Retinal pigment epithelial cell (primary cell): ENCODE results near the gene TRIM3.

Experiments
- DNase-seq: peaks from one replicate; pipeline ENCODE4 v3.0.0-alpha.2; 2010; ENCODE audit warnings: low read depth
- H3K4me3 ChIP-seq: 2 replicates; pipeline ENCODE4 v1.5.1; 2011; ENCODE audit warnings: mild to moderate bottlenecking, low read length, control low read depth, moderate library complexity
- CTCF ChIP-seq: conservative IDR thresholded peaks from 2 replicates; pipeline ENCODE4 v1.5.1; 2011; ENCODE audit warnings: low read depth, low read length, control low read depth, inconsistent platforms

TRIM3 gene

GRCh38 chr11:6480299-6480914 is 6.7 kb upstream of the TRIM3 start:
- peak overlapping the region; percentile 97 for H3K4me3 ChIP-seq
- TF ChIP-seq CTCF, result no peak

GRCh38 chr11:6476571-6476970 is 2.8 kb upstream of the TRIM3 start:
- H3K4me3 ChIP-seq, result no peak overlapping the region
- no peak for TF ChIP-seq CTCF
- no peak for DNase-seq

More at GRCh38 chr11:6480299-6480914, 6.7 kb upstream of the TRIM3 start:
- no peak for DNase-seq

- no peak overlapping the region for H3K4me3 ChIP-seq
- DNase-seq, result no peak
Measured at GRCh38 chr11:6475936-6476335, 2.2 kb upstream of the TRIM3 start.

GRCh38 chr11:6474806-6475500 is 1.2 kb upstream of the TRIM3 start:
- no peak for DNase-seq
- TF ChIP-seq CTCF, result no peak
- no peak overlapping the region for H3K4me3 ChIP-seq

More at GRCh38 chr11:6475936-6476335, 2.2 kb upstream of the TRIM3 start:
- no peak for TF ChIP-seq CTCF

GRCh38 chr11:6474413-6474792 is 662 bp upstream of the TRIM3 start:
- DNase-seq, result no peak
- TF ChIP-seq CTCF, result no peak
- peak overlapping the region; percentile 67 for H3K4me3 ChIP-seq

- no peak for TF ChIP-seq CTCF
- DNase-seq, result no peak
- peak overlapping the region; percentile 81 for H3K4me3 ChIP-seq
Measured at GRCh38 chr11:6472934-6473333, 807 bp downstream of the TRIM3 start.

- TF ChIP-seq CTCF, result no peak
- H3K4me3 ChIP-seq, result no peak overlapping the region
- DNase-seq, result no peak
Measured at GRCh38 chr11:6469599-6469998, 4.1 kb downstream of the TRIM3 start.
